K562 (cell line): ENCODE measurements around the gene TMEM158.

Source experiments
- FOSL1 ChIP-seq: fragments of 200-800 bp; sonication (Bioruptor generic); conservative IDR thresholded peaks from 2 replicates; pipeline ENCODE4 v1.6.1; 2016; ENCODE audit warnings: missing genetic modification characterization, missing compliant biosample characterization
- TF ChIP-seq, protein P1 (sequence below): fragments of 200-800 bp; sonication (Bioruptor generic); IDR thresholded peaks from 2 replicates; pipeline ENCODE4 v1.6.1; 2016; ENCODE audit warnings: missing genetic modification characterization, missing compliant biosample characterization
- TF ChIP-seq, protein P2 (sequence below), 2 experiments: fragments of 450-650 bp in 1 of 2; sonication (generic) in 1 of 2; formaldehyde crosslinking in 1 of 2; IDR thresholded peaks in 1 of 2; conservative IDR thresholded peaks in 1 of 2; 2 replicates each; pipeline versions ENCODE4 v1.6.1 to v1.8.1; 2016 to 2023; ENCODE audit warnings: mild to moderate bottlenecking in 2 of 2, moderate library complexity in 2 of 2, inconsistent platforms in 1 of 2, missing genetic modification reagents in 1 of 2

DNA sequence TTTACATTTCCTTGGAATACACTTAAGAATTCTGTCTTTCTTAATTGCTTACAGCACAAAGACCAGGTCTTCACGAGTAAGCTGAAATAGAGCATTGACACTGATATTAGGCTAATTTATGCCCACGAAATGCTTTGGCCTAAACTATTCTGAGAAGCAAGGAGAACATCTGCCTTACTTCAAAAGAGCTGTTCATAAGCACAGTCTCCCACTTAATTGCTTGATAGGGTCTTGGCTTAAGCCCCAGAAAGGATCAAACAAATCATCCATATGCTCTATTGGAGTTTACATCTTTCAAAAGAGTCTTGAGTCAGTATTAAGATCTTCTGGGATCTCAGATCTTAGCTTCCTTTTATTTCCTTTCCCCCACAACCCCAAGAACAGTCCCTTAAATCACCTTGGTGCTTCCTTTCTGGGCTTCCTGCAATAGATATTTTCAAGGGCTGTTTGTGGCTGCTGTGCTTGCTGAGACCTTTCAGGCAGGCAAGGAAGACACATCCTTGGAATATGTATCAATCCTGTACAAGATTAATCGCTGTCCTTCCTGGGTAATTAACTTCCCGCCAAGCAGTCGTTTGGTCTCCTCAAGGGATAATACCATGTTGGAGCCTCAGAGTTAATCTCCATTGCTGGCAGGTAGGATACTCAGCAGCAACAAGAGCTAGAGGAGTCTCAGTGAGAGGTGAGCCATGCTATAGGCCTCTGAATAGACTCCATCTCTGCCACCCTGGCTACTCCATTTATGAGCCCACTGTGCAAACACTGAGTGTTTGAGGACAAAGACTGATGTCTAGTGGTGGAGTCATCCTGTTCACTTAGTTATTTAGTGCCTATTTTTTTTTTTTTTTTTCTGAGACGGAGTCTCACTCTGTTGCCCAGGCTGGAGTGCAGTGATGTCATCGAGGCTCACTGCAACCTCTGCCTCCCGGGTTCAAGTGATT lies 37.1 kb downstream of the TMEM158 start:
- TF ChIP-seq, protein P1, sequence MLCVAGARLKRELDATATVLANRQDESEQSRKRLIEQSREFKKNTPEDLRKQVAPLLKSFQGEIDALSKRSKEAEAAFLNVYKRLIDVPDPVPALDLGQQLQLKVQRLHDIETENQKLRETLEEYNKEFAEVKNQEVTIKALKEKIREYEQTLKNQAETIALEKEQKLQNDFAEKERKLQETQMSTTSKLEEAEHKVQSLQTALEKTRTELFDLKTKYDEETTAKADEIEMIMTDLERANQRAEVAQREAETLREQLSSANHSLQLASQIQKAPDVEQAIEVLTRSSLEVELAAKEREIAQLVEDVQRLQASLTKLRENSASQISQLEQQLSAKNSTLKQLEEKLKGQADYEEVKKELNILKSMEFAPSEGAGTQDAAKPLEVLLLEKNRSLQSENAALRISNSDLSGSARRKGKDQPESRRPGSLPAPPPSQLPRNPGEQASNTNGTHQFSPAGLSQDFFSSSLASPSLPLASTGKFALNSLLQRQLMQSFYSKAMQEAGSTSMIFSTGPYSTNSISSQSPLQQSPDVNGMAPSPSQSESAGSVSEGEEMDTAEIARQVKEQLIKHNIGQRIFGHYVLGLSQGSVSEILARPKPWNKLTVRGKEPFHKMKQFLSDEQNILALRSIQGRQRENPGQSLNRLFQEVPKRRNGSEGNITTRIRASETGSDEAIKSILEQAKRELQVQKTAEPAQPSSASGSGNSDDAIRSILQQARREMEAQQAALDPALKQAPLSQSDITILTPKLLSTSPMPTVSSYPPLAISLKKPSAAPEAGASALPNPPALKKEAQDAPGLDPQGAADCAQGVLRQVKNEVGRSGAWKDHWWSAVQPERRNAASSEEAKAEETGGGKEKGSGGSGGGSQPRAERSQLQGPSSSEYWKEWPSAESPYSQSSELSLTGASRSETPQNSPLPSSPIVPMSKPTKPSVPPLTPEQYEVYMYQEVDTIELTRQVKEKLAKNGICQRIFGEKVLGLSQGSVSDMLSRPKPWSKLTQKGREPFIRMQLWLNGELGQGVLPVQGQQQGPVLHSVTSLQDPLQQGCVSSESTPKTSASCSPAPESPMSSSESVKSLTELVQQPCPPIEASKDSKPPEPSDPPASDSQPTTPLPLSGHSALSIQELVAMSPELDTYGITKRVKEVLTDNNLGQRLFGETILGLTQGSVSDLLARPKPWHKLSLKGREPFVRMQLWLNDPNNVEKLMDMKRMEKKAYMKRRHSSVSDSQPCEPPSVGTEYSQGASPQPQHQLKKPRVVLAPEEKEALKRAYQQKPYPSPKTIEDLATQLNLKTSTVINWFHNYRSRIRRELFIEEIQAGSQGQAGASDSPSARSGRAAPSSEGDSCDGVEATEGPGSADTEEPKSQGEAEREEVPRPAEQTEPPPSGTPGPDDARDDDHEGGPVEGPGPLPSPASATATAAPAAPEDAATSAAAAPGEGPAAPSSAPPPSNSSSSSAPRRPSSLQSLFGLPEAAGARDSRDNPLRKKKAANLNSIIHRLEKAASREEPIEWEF, result no peak
- no peak for TF ChIP-seq FOSL1 (tag)
- TF ChIP-seq, protein P2, sequence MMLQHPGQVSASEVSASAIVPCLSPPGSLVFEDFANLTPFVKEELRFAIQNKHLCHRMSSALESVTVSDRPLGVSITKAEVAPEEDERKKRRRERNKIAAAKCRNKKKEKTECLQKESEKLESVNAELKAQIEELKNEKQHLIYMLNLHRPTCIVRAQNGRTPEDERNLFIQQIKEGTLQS (IDR thresholded peaks at IDR 0.05), result no peak
- TF ChIP-seq, protein P2 (CRISPR knock-in tag; conservative IDR thresholded peaks at IDR 0.05), result no peak
